IPS-NIHi7 (cell line): ENCODE data around the gene MACF1.
A peak's percentile ranks its signal among the peaks of the same experiment; 100 is the strongest.
"Not testable (repeated sequence)": the region's sequence is repeated elsewhere in the genome, so short reads cannot be mapped to it uniquely, and the experiment has no call there.

Experiments
- DNase-seq: peaks from one replicate; pipeline ENCODE4 v3.0.0; 2012; ENCODE audit warnings: mixed read lengths; ENCODE audit errors: extremely low spot score

MACF1 gene

DNA sequence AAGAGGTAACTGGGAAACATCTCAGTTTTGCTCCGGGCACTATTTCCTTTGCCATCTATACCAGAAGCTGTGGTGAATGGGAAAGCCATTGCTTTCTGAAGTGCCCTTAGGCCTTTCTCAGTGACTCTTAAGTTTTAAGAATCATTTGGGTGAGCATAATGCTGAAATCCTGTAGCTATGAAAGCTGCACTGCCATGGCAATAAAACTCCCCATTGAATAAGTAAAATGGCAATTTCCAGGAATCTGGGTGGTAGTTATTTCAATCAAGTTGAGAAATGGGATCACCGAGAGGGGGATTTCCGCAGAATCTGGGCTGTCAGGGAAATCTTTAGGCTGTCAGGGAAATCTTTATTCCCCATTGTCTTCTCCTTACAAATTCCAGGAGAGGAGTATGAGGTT lies 26.8 kb upstream of the MACF1 start:
- DNase-seq = no peak

DNA sequence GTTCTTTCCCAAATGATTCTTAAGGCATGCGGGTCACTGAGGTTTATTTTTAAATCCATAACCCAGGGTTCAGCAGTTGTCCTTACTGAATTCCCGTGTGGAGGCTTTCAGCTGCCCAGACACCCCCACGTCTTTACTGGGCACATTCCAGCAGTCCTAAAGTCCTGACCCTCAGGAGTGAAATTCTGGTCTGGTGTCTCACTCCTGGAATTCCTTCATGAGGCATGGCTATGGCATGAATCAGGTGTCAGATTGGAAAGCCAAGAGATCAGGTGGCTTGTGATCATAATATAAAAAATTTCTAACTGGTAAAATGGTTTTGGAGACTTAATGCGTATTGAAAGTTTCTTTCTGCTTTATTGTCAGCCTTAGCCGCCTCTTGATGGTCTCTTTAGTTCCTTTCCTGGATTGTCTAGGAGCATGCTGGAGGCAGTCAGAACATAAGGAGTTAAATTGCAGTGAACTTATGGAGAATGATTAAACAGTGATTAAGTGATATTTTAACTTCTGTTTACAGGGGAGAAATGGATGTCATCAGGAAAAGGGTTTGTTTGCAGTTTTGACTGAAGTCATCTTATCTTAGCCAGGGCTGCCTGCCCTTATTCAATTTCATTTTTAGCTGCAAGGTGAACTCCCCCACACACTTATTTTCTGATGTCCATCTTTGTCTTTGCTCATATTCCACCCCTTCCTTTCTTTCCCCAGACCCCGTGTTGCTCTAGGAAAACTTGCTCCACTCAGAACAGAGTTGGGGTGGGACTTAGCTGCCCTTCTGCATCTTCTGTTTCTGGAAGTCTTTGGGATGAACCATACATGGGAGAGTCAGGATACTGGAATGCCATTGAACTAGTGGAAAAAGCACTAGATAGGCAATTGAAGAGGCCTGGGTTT lies 25.7 kb upstream of the MACF1 start:
- DNase-seq = no peak

DNA sequence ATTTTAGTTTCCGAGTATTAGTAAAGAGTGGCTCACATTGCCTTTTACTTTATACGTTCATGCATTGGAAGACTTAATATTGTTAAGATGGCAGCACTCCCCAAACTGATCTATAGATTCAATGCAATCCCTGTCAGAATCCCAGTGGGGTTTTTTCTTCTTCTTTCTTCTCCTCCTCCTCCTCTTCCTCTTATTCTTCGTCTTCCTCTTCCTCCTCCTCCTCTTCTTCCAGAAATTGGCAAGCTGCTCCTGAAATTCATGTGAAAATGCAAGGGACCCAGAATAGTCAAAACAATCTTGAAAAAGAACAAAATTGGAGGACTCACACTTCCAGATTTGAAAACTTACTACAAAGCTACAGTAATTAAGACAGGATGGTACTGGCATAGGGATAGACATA lies 23.2 kb upstream of the MACF1 start:
- no peak for DNase-seq

DNA sequence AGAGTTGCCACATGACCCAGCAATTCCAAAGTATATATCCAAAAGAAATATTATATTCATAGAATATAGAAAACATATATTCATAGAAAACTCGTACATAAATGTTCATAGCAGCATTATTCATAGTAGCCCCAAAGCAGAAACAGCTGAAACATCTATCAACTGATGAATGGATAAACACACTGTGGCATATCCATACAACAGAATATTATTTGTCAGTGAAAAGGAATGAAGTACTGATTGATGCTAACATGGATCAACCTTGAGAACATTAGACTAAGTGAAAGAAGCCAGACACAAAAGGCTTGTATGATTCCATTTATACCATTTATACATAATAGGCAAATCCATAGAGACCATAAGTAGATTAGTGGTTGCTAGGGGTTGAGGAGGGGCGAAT lies 21.7 kb upstream of the MACF1 start:
- no peak for DNase-seq

DNA sequence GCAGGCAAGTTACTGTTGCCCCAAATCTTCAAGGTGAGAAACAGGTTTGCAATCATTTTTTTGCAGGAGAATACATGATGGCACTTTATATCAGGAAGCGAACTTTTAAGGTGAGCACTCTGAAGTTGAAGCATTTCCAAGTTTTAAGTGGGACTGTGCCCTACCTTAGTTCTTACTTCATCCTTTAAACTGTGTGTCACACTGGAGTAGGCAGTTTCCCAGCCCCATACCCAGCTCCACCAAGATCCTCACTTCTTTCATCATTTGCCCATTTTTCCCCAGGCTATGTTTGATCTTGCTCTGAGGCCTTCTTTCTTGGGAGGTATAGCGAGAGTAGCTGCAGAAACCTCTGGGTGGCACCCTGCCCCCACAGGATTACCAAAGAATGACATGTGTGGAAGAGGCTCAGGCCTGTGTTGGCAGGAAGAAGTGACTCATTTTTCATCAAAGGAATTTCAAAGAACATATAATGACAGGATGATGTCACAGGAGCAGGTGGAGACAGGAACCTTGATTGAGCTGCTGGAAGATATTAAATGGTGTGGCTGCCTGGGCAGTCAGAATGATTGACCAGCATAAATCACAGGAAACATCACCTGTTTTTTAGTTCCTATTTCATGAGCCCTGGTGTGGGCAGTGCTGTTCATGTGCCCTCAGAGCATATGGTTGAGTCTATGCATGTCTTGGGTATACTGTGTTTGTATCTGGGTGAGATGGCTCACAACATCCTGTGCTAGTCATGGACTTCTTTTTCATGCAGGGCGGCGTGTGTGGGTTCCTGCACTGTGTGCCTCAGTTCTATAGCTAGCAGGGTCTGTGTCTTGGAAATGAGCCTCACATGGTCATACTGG lies 20.8 kb upstream of the MACF1 start:
- DNase-seq = peak; percentile 61

DNA sequence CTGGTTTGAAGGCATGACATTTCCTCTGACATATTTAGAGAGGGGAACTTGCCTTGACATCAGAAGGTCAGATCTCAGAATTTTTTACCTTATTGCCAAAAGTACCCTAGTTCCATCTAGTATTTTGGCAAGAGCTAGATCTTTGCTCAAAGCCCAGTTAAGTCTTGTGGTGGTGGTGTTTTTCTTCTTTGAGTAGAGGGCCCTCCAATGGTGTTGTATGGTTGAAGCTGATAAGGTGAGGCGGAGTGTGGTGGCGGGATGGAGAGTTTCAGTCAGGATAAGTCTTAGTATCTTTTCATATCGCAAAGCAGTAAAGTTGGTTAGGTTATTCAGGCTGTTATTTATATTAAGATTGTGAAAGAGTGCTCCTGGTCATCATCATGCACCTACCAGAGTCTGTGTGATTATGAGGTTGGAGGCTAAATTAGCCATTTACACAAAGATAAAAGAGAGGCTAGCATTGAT lies 20.1 kb upstream of the MACF1 start:
- no peak for DNase-seq

DNA sequence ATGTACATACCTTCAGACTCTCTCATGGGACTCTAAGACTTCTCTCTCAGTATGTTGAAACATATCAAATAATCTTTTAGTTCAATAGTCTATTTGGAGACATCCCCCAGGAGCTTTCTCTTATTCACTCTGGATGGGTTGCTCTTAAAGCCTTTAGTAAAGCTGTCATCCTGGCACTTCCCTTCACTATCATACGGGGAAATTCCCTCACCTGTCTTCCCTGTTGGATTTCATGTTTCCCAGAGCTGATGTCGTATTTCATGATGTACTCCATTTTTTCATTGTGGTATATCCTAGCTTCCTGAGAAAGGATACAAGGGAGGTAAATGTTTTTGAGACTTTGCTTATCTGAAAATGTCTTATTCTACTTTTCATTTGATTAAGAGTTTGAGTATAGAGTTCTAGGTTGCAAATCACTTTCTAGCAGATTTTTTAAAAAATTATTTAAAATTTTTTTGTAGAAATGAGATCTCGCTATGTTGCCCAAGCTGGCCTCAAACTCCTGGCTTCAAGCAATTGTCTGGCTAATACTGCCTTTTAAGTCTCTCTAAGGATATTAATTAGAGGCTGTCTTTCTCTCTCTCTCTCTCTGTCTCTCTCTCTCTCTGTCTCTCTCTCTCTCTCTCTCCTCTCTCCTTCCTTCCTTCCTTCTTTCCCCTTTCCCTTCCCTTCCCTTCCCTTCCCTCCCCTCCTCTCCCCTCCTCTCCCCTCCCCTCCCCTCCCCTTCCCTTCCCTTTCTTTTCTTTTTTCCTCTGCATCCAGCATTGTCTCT lies 17.0 kb upstream of the MACF1 start:
- DNase-seq = no peak

DNA sequence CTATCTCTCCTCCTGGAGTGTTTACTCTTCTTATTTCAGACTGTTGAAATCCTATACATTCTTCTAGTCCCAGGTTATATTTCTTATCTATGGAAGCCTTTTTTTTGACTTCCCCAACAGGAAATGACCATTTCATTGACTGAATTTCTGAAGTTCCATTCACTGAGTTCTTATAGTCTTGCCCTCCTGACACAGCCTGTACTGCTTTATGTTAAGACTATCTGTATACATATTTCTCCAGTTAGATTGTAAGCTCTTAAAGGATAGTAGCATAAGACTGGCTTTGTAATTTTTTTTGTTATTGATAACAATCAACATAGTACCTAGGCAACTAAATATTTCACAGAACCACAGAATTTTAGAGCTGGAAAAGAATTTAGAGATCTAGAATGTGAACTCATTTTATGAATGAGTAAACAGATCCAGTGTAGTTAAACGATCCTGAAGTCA lies 14.9 kb upstream of the MACF1 start:
- DNase-seq = no peak

DNA sequence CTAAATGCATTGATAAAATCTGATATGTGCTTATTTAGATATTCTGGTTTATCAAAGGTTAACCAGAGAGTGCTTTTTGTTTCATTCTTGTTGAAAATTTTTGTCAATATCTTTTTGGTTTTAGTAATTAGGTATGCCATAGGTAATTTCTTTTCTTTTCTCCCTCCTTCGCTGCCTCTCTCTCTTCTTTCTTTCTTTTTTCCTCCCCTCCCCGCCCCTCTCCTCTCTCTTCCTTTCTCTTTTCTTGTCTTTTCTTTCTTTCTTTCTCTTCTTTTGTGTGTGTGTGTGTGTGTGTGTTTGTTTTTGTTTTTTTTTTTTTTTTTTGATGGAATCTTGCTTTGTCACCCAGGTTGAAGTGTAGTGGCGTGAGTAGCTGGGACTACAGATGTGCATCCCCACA lies 14.4 kb upstream of the MACF1 start:
- no peak for DNase-seq

DNA sequence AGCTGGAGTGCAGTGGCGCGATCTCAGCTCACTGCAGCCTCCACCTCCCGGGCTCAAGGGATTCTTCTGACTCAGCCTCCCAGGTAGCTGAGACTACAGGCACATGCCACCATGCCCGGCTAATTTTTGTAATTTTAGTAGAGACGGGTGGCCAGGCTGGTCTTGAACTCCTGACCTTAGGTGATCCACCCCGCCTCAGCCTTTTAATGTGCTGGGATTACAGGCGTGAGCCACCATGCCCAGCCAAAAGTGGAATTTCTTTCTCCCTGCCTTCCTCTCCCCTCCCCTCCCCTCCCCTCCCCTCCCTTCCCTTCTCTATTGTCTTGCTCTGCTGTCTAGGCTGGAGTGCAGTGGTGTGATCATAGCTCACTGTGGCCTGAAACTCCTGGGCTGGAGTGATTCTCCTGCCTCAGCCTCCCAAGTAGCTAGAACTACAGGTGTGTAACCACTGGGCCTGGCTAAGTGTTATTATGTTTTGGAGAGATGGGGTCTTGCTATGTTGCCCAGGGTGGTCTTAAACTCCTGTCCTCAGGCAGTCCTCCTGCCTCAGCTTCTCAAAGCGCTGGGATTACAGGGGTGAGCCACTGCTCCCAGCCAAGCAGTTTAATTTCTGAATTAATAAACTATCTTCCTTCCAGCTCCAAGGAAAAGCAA lies 10.0 kb upstream of the MACF1 start:
- DNase-seq = no peak

DNA sequence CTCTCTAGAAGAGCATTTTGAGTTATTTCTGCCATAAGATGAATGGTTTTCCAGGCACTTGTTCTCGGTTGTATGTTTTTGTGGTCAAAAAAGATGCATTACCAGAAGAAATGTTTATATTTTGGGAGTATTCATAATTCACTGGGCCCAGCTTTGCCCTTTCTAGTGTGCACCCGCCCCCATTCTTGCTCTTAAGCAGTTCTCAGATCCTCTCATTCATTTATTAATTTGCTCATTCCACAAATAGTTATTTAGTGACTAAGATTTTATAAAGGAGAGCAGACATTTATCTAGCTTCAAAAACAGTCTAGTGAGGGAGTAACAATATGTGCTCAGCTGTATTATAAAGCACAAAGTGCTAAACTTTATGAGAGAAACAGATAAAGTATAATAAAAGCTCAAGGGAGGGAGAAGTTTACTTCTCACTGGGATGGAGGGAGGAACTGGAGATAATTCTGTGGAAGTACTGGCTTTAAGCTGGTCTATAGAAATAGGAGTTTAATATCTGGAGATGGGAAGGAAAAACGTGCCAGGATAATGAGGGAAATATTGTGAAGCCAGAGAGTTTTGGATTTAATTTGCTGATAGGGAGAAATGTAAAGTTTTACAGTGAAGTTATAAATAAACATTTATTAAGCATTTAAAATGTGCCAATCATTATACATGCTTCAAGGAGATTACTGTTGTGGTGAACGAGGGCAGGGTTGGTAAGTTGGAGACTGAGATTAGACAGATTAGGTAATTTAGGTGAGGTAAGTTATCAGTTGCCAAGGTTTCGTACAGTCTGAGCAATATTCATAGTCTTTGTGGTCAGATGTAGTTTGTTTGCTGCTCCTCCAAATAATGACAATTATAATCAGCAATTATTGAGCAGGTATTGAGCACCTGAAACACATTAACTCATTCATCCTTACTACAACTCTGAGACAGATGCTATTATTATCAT lies 9.1 kb upstream of the MACF1 start:
- no peak for DNase-seq

DNA sequence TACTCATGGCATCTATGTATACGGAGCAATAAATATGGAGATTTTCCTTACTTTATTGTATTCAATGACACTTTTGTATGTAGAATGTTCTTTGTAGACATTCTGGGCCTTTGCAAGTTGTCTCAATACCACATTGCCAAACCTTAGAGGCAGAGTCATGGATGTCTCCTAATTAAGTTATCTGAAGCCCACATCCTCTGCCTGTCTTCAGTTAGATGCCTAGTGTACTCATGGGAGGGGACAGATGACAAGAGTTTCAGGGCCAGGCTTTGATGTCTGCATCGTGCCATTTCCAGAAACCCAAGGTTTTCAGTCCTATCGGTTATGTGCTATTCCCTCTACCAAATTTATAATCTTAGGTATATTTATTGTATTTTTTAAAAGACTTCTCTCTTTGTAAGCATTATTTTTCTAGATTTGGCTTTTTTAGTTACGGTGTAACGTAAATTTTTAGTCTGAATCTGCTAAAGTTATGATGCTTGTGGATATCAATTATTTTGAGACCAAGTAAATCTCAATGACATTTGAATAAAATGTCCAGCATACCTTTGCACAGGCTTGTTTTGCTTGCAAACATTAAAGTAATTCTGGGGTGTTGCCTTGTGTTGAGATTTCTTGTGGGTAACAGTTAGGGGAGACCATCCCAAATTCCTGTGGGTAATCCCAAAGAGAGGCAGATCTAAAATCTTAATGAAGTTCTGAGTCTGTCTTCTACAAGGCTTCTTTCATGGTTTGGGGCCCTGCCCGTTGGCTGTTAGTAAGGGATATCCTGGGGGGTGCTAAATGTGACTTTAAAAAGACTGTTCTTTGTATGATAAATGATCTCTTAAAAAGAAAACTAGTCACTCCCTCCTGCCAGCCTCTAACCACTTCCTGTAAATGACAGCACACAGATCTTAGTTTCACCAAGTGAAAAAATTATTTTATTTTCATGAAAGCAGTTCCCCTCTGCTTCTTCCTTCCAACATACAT lies 8.0 kb upstream of the MACF1 start:
- no peak for DNase-seq

DNA sequence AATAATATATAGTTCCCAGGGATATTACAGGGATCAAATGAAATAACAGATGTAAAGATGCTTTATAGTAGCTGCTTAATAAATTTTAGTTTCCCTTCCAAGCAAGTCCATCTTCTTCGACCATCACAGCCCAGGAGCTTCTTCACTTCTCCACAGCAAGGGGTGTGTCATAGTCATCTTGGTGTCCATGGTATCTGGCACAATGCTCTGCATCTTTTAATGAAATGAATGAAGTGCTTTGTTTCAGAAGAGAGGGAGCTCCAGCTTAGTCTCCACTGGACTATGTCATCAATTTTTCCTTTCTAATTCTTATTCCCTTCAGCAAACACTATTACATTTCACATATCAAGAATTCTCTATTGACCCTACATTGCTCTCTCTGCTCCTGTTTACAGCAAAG lies 4.9 kb upstream of the MACF1 start:
- no peak for DNase-seq

DNA sequence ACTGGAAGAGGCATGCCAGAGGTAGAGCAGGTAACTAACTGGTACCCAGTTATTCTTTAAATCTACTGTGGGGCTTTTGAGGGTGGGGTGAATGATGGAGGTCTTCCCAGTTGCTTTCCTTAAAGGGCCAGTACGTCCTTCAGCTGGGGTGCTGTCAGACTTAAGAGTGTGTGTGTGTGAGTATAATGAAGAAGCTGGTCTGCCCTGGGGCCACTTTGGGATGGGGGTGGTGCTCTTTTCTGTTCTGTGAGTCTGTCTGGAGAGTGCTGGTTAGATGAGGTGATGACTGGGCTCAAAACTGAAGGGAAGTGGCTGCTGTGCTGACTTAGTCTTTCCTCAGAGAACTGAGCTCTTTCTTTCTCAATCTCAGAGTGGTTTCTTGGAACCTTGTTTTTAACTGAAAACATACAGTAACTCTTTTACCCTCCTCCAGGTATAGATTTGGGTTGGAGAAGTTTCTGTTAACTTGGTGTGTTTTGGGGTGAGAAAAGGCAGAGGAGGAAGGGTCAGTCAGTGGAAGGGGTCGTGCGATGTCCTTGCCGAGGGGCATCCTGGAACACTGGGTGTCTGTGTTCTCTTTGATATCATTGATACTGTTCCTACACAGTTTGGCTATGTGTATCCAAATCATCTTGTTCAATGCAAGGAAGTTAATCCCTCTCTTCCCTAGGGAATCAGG lies 746 bp downstream of the MACF1 start:
- no peak for DNase-seq

DNA sequence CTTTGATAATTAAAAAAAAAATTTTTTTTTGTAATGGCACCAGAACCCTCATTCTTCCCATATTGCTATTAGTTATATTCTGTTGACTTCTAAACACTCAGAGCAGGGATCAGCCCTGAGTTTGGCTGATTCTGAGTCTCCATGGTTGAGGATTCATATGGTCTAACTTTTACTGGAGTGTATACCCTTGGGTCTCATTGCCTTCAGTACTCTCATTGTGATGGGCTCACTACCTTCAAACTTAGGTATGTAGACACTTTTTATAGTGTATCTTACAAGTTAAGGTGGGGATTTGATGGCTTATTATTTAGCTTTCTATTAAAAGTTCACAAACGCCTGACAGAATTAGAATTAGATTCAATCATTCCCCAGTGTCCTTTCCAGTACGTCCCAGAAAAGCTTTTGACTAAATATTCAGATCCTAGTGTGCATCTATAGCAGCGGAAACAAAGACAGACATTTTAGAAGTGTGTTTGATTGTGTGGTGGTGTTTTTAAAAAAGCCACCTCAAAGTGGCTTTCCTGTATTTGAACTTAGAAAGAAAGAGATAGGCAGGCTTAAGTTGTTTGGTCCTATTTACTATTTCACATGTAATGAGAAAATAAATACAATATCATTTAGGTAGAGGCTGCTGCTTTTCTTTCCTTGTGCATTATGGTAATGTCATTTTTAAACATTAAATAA lies 1.4 kb downstream of the MACF1 start:
- no peak for DNase-seq

DNA sequence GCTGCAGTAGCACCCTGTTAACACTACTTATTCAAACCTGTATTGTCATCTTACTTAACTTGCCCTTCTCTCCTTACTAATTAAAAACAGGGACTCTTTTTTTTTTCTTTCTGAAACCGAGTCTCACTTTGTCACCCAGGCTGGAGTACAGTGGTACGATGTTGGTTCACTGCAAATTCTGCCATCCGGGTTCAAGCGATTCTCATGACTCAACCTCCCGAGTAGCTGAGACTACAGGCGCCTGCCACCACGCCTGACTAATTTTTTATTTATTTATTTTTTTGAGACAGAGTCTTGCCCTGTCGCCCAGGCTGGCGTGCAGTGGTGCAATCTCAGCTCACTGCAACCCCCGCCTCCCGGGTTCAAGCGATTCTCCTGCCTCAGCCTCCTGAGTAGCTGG lies 3.9 kb downstream of the MACF1 start:
- not testable (repeated sequence) for DNase-seq

DNA sequence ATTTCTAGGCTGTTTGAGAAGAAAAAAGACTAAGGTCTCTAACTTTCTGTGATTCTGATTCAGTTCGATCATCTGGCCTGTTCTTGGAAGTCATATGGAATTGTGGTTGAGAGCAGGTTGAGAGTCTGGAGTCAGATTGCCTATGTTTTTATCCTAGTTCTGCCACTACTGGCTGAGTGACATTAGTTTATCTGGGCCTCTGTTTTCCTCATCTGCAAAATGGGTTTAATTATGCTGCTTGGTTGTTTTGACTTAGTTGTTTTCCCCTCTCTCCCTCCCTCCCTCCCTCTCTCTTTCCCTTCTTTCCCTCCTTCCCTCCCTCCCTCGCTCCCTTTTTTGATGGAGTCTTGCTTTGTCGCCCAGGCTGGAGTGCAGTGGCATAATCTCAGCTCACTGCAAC lies 6.2 kb downstream of the MACF1 start:
- DNase-seq = no peak

DNA sequence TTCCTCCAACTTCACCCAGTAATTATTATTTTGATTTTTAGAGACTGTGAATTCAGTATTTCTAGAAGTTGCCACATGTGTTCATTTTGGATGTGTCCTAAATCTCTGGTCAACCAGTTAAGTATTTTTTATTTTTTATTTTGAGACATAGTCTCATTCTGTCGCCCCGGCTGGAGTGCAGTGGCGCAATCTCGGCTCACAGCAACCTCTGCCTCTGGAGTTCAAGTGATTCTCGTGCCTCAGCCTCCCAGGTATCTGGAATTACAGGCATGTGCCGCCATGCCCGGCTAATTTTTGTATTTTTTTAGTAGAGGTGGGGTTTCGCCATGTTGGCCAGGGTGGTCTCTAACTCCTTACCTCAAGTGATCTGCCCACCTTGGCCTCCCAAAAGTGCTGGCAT lies 8.0 kb downstream of the MACF1 start:
- DNase-seq = no peak
